ENCODE results near the gene LRRC37A2.
A peak's percentile ranks its signal among the peaks of the same experiment; 100 is the strongest.
"Not testable (repeated sequence)": the region's sequence is repeated elsewhere in the genome, so short reads cannot be mapped to it uniquely, and the experiment has no call there.

LRRC37A2 gene

GRCh38 chr17:46512168-46512567, at the start of gene LRRC37A2:
TSS of gene LRRC37A2 (plus strand) at chr17:46512468. CDS start at chr17:46512713, 245 bp downstream.
- DNase-seq (ENCODE audit: low read depth in 2 of 2), result not testable (repeated sequence)

GRCh38 chr17:46467618-46468017, 44.6 kb upstream of the LRRC37A2 start:
- not testable (repeated sequence) for DNase-seq (ENCODE audit: low read depth in 2 of 2)

- DNase-seq (ENCODE audit: low read depth in 2 of 2), result not testable (repeated sequence)
Observed at GRCh38 chr17:46474489-46474888, 37.8 kb upstream of the LRRC37A2 start.

- not testable (repeated sequence) for DNase-seq (ENCODE audit: low read depth in 2 of 2)
Observed at GRCh38 chr17:46475583-46475982, 36.7 kb upstream of the LRRC37A2 start.

- not testable (repeated sequence) for DNase-seq (ENCODE audit: low read depth in 2 of 2)
Observed at GRCh38 chr17:46478823-46479222, 33.4 kb upstream of the LRRC37A2 start.

- not testable (repeated sequence) for DNase-seq (ENCODE audit: low read depth in 2 of 2)
Observed at GRCh38 chr17:46481310-46481709, 31.0 kb upstream of the LRRC37A2 start.

GRCh38 chr17:46492021-46492420, 20.2 kb upstream of the LRRC37A2 start:
- not testable (repeated sequence) for DNase-seq (ENCODE audit: low read depth in 2 of 2)

- not testable (repeated sequence) for DNase-seq (ENCODE audit: low read depth in 2 of 2)
Observed at GRCh38 chr17:46499437-46500139, 12.7 kb upstream of the LRRC37A2 start.

- not testable (repeated sequence) for DNase-seq (ENCODE audit: low read depth in 2 of 2)
Observed at GRCh38 chr17:46505896-46506295, 6.4 kb upstream of the LRRC37A2 start.

- not testable (repeated sequence) for DNase-seq (ENCODE audit: low read depth in 2 of 2)
Observed at GRCh38 chr17:46534716-46535115, 22.4 kb downstream of the LRRC37A2 start.

GRCh38 chr17:46548607-46549006, 36.3 kb downstream of the LRRC37A2 start:
- DNase-seq (ENCODE audit: low read depth in 2 of 2), result not testable (repeated sequence)

GRCh38 chr17:46559155-46559554, 46.9 kb downstream of the LRRC37A2 start:
- not testable (repeated sequence) for DNase-seq (ENCODE audit: low read depth in 2 of 2)

GRCh38 chr17:46560048-46560447, 47.8 kb downstream of the LRRC37A2 start:
- not testable (repeated sequence) for DNase-seq (ENCODE audit: low read depth in 2 of 2)

GRCh38 chr17:46566284-46566683, 54.0 kb downstream of the LRRC37A2 start:
- not testable (repeated sequence) for DNase-seq (ENCODE audit: low read depth in 2 of 2)

- not testable (repeated sequence) for DNase-seq (ENCODE audit: low read depth in 2 of 2)
Observed at GRCh38 chr17:46566980-46567379, 54.7 kb downstream of the LRRC37A2 start.

GRCh38 chr17:46571796-46572195, 59.5 kb downstream of the LRRC37A2 start:
- DNase-seq (ENCODE audit: low read depth in 2 of 2), result not testable (repeated sequence)

GRCh38 chr17:46579083-46580075, 67.1 kb downstream of the LRRC37A2 start, which contains the start of gene ARL17A:
TSS of gene ARL17A (minus strand) at chr17:46579691. CDS start at chr17:46576322, 3,369 bp downstream.
- peak; percentile 34 to 63 for DNase-seq (ENCODE audit: low read depth in 2 of 2)

- not testable (repeated sequence) for DNase-seq (ENCODE audit: low read depth in 2 of 2)
Observed at GRCh38 chr17:46580082-46580481, 67.8 kb downstream of the LRRC37A2 start.

GRCh38 chr17:46585444-46585843, 73.2 kb downstream of the LRRC37A2 start:
- not testable (repeated sequence) for DNase-seq (ENCODE audit: low read depth in 2 of 2)

- not testable (repeated sequence) for DNase-seq (ENCODE audit: low read depth in 2 of 2)
Observed at GRCh38 chr17:46590157-46591146, 78.2 kb downstream of the LRRC37A2 start, which contains the start of gene NSF. TSS of gene NSF (plus strand) at chr17:46590669. CDS start at chr17:46590776, 107 bp downstream.

- DNase-seq (ENCODE audit: low read depth in 2 of 2), result not testable (repeated sequence)
Observed at GRCh38 chr17:46591332-46591731, 79.1 kb downstream of the LRRC37A2 start.

Measured in activated CD8-positive, alpha-beta memory T cell treated with anti-CD3 and anti-CD28 coated beads for 4 hours (primary cell).